NCI-H2107 treated with DMSO at 0.1 percent for 48 hours (cell line): ENCODE measurements around the gene TSPYL2.
A peak's percentile ranks its signal among the peaks of the same experiment; 100 is the strongest.

Experiments
- DNase-seq: peaks from one replicate; lab custom pipeline; 2025; ENCODE audit not compliant: unreplicated experiment; lab: John Stamatoyannopoulos, UW

Gene TSPYL2

DNA sequence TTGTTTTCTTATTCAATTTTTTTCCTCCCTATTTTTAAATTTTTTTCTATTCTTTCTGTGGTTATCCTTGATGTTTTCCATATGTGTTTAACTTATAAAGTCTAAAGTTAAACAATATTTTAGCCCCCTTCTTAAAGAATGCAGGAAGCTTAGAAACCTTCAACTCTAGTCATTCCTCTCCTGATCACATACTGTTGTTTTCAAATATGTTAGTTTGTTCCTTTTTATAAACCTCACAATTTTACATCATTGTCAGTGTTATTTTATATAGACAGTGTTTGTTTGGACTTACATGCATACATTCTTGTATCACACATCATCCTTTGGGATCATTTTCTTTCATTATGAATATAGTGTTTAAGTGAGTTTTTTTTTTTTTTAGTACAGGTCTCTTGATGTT, 43.3 kb downstream of the TSPYL2 start:
- no peak for DNase-seq

DNA sequence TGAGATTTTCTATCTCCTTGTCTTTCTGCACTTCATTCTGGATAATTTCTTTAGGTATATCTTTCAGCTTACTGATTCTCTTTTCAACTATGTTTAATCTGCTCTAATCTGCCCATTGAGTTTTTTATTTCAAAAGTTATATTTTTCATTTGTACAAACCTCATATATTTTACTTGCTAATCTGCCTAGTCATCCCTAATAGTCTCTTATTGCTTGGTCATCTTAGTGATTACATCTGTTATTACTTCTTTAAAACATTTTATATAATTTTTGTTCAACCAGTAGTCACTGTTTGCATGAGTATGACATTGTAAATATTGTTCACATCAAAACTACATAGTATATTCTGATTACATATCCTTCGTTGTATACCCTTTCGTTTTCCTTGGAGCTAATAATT, 44.2 kb downstream of the TSPYL2 start:
- no peak for DNase-seq

DNA sequence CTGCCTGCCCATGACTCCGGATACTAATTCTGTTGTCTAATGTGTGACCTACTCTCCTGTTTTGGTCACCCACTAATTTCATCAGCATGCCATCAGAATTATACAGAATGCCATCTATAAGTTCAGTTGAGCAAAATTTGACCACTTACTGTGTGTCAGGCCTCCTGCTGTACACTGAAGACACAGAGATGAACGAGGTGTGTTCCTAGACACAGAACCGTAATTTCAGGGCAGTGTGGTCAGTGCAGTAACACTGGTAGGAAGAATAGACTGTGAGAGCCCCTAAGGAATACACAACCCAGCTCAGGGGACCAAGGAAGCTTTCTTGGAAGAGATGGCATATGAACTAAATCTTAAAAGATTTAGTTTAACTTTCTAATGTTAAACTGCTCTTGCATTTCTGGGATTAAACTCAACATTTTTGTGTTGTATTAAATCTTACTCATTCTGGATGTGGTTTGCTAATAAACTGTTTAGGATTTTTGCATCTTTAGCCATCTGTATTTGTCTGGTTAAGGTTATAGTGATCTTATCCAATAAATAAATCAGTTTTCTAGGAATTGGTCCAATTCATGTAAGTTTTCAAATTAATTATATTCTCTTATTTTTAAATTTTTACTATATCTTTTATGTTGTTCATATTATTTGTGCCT, 46.1 kb downstream of the TSPYL2 start:
- DNase-seq: no peak

DNA sequence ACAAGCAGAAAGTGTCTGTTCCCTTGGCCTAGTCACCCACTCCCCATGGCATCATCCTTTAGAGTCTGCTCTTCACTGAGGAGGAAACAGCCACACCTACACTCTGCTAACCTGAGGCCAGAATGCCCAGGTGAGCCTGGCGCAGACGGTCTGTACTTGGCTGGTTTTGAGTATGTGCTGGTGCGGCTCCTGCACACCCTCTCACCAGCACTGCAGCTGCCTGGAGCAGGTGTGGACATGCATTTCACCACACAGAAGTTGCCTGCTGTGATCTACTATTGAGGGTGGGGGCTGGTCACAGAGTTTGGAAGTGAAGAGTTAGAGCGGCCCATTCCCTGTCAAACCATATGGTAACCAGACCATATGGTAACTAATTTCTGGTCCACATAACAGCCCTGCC, 51.2 kb downstream of the TSPYL2 start:
- peak; percentile 39 for DNase-seq

DNA sequence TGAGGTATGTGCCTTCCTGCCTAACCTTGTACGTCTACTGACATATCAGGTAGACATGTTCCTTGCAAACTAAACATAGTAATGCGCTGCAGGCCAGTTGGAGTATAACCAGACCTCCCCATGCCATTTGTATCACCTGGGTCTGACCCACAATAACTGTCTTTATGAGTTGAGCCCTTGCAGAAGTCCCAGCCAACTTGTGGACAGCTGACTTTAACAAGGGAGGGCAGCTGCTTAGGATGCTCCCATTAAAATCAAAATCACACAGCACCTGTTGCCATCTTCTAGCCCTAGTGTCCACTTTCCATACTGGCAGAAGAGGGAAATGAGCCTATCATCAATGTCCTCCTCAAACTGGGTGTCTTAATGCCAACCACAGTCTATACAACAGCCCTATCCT, 53.4 kb downstream of the TSPYL2 start:
- no peak for DNase-seq
